T-helper 1 cell treated with Interleukin-12 subunit alpha and Interleukin-12 subunit beta and Interleukin-4 antibody, amounts not matched to agents 30 ng/mL and 1 ng/mL, for 36 hours (primary cell): ENCODE results near the gene ARSD. TPM values are rescaled to one million over a fixed set of nuclear protein-coding genes. Genes with fewer than 3 reads are reported as not detected.
"Not testable (repeated sequence)": the region's sequence is repeated elsewhere in the genome, so short reads cannot be mapped to it uniquely, and the experiment has no call there.

ENCODE experiments used
- intact Hi-C: fragments of 100-400 bp; cut with micrococcal nuclease; formaldehyde crosslinking; loops from one replicate; pipeline ENCODE4 v1.15.1; 2024
- total RNA-seq: library from RNA; stranded (reverse); gene quantifications from 2 replicates; pipeline ENCODE4 v1.2.3, GENCODE V29; 2022

The ARSD gene
- total RNA-seq, result 1.9 and 4.1 TPM in 2 replicates

GRCh38 chrX:2928583-2929434 is at the start of gene ARSD:
ARSD (minus strand) TSS chrX:2929339; CDS start chrX:2929275, 64 bp downstream.
- intact Hi-C loops, result loop anchor here (1.0 kb wide), 2 partner anchors 39 to 709 kb away; no protein-coding TSS in a partner anchor

GRCh38 chrX:2978639-2979038 is 49.5 kb upstream of the ARSD start:
- intact Hi-C loops, result not testable (repeated sequence)

- intact Hi-C loops, result no loop called here
These were observed 45.8 kb upstream of the ARSD start for GRCh38 chrX:2974961-2975360.

- intact Hi-C loops, result no loop called here
These were observed 43.3 kb upstream of the ARSD start for GRCh38 chrX:2972391-2972790.

- intact Hi-C loops, result no loop called here
These were observed 39.9 kb upstream of the ARSD start for GRCh38 chrX:2969021-2969420.

GRCh38 chrX:2967998-2968909 is 39.1 kb upstream of the ARSD start:
- intact Hi-C loops, result loop anchor here (1.0 kb wide), 1 partner anchor 40 kb away; no protein-coding TSS in a partner anchor

- intact Hi-C loops, result no loop called here
These were observed 38.4 kb upstream of the ARSD start for GRCh38 chrX:2967584-2967983.

GRCh38 chrX:2967012-2967411 is 37.9 kb upstream of the ARSD start:
- intact Hi-C loops, result no loop called here

GRCh38 chrX:2965965-2966364 is 36.8 kb upstream of the ARSD start:
- intact Hi-C loops, result no loop called here

GRCh38 chrX:2963992-2964794 is 35.1 kb upstream of the ARSD start:
- intact Hi-C loops, result not testable (repeated sequence)

GRCh38 chrX:2963449-2963848 is 34.3 kb upstream of the ARSD start:
- intact Hi-C loops, result not testable (repeated sequence)

GRCh38 chrX:2962381-2962780 is 33.2 kb upstream of the ARSD start:
- intact Hi-C loops, result no loop called here

GRCh38 chrX:2960861-2961515 is 31.8 kb upstream of the ARSD start:
- intact Hi-C loops, result no loop called here

GRCh38 chrX:2958199-2958598 is 29.1 kb upstream of the ARSD start:
- intact Hi-C loops, result no loop called here

- intact Hi-C loops, result no loop called here
These were observed 26.7 kb upstream of the ARSD start for GRCh38 chrX:2955838-2956237.

GRCh38 chrX:2955281-2955680 is 26.1 kb upstream of the ARSD start:
- intact Hi-C loops, result no loop called here

- intact Hi-C loops, result no loop called here
These were observed 25.4 kb upstream of the ARSD start for GRCh38 chrX:2954541-2954940.

GRCh38 chrX:2937942-2938341 is 8.8 kb upstream of the ARSD start:
- intact Hi-C loops, result not testable (repeated sequence)

- intact Hi-C loops, result no loop called here
These were observed 5.9 kb upstream of the ARSD start for GRCh38 chrX:2934715-2935710.
